ENCODE measurements around the gene ERC2. TPM values are rescaled to one million over a fixed set of nuclear protein-coding genes. Genes with fewer than 3 reads are reported as not detected.

Gene ERC2
- total and polyA plus RNA-seq, 2 donors (not counting 1 experiment from before 2014, with no cell fraction given) = 0.14 to 0.17 TPM

- H3K27me3 ChIP-seq (ENCODE audit: control insufficient read depth, insufficient read depth, low read length) = no peaks in the 10 kb centered on the region
- no peaks in the 10 kb centered on the region for H4K20me1 ChIP-seq (ENCODE audit: control insufficient read depth, extremely low read depth, insufficient read depth, low read length)
- H2AFZ ChIP-seq (ENCODE audit: low read length) = no peak overlapping the region
- no peak for DNase-seq (ENCODE audit: low read depth in 2 of 2)
- H3K9ac ChIP-seq (ENCODE audit: insufficient read depth, low read length) = no peak overlapping the region
- no peak for TF ChIP-seq CTCF (conservative IDR thresholded peaks at IDR 0.05 in 1 of 2, IDR thresholded peaks at IDR 0.05 in 1 of 2; ENCODE audit: low read depth in 1 of 2, low read length in 2 of 2)
- TF ChIP-seq EZH2 (IDR thresholded peaks at IDR 0.05; ENCODE audit: low read length, missing control alignments) = no peak
- H3K36me3 ChIP-seq (ENCODE audit: control insufficient read depth, insufficient read depth, low read length) = no peaks in the 10 kb centered on the region
- H3K4me2 ChIP-seq (ENCODE audit: extremely low read depth, insufficient read depth, low read length) = no peak overlapping the region
- H3K4me3 ChIP-seq (replicated peaks in 1 of 4; ENCODE audit: control extremely low read depth in 1 of 4, insufficient read depth in 1 of 4, low read depth in 3 of 4, low read length in 4 of 4) = no peak overlapping the region
- no peaks in the 10 kb centered on the region for H3K79me2 ChIP-seq (ENCODE audit: control insufficient read depth, insufficient read depth, low read length)
- H3K4me1 ChIP-seq (ENCODE audit: control insufficient read depth, extremely low read depth, insufficient read depth, low read length) = no peaks in the 10 kb centered on the region
- H3K27ac ChIP-seq (ENCODE audit: insufficient read depth, low read length) = no peak overlapping the region
- no peaks in the 10 kb centered on the region for H3K9me3 ChIP-seq (ENCODE audit: control insufficient read depth, insufficient read depth, low read depth, low read length)
Measured at GRCh38 chr3:55826097-55826496, 642.2 kb downstream of the ERC2 start.

- TF ChIP-seq CTCF (conservative IDR thresholded peaks at IDR 0.05 in 1 of 2, IDR thresholded peaks at IDR 0.05 in 1 of 2; ENCODE audit: low read depth in 1 of 2, low read length in 2 of 2) (no peak), EZH2 (IDR thresholded peaks at IDR 0.05; ENCODE audit: low read length, missing control alignments) (no peak)
- Histone ChIP-seq H3K4me2 (ENCODE audit: extremely low read depth, insufficient read depth, low read length) (no peak overlapping the region), H2AFZ (ENCODE audit: low read length) (no peak overlapping the region), H3K9ac (ENCODE audit: insufficient read depth, low read length) (no peak overlapping the region), H3K4me3 (replicated peaks in 1 of 4; ENCODE audit: control extremely low read depth in 1 of 4, insufficient read depth in 1 of 4, low read depth in 3 of 4, low read length in 4 of 4) (no peak overlapping the region), H3K27ac (ENCODE audit: insufficient read depth, low read length) (no peak overlapping the region), H3K4me1 (ENCODE audit: control insufficient read depth, extremely low read depth, insufficient read depth, low read length) (no peaks in the 10 kb centered on the region), H4K20me1 (ENCODE audit: control insufficient read depth, extremely low read depth, insufficient read depth, low read length) (no peaks in the 10 kb centered on the region), H3K79me2 (ENCODE audit: control insufficient read depth, insufficient read depth, low read length) (no peaks in the 10 kb centered on the region), H3K27me3 (ENCODE audit: control insufficient read depth, insufficient read depth, low read length) (no peaks in the 10 kb centered on the region), H3K9me3 (ENCODE audit: control insufficient read depth, insufficient read depth, low read depth, low read length) (no peaks in the 10 kb centered on the region), H3K36me3 (ENCODE audit: control insufficient read depth, insufficient read depth, low read length) (no peaks in the 10 kb centered on the region)
- DNase-seq (ENCODE audit: low read depth in 2 of 2) = no peak
Measured at GRCh38 chr3:55824406-55824805, 643.9 kb downstream of the ERC2 start.

GRCh38 chr3:55823829-55824228, 644.4 kb downstream of the ERC2 start:
- H3K4me2 ChIP-seq (ENCODE audit: extremely low read depth, insufficient read depth, low read length) = no peak overlapping the region
- no peak for TF ChIP-seq CTCF (conservative IDR thresholded peaks at IDR 0.05 in 1 of 2, IDR thresholded peaks at IDR 0.05 in 1 of 2; ENCODE audit: low read depth in 1 of 2, low read length in 2 of 2)
- no peak for TF ChIP-seq EZH2 (IDR thresholded peaks at IDR 0.05; ENCODE audit: low read length, missing control alignments)

More at GRCh38 chr3:55823829-55824228, 644.4 kb downstream of the ERC2 start:
- no peak overlapping the region for H2AFZ ChIP-seq (ENCODE audit: low read length)
- H3K9ac ChIP-seq (ENCODE audit: insufficient read depth, low read length) = no peak overlapping the region
- H3K4me1 ChIP-seq (ENCODE audit: control insufficient read depth, extremely low read depth, insufficient read depth, low read length) = no peaks in the 10 kb centered on the region
- H3K9me3 ChIP-seq (ENCODE audit: control insufficient read depth, insufficient read depth, low read depth, low read length) = no peaks in the 10 kb centered on the region
- H3K27me3 ChIP-seq (ENCODE audit: control insufficient read depth, insufficient read depth, low read length) = no peaks in the 10 kb centered on the region
- H3K27ac ChIP-seq (ENCODE audit: insufficient read depth, low read length) = no peak overlapping the region
- H3K36me3 ChIP-seq (ENCODE audit: control insufficient read depth, insufficient read depth, low read length) = no peaks in the 10 kb centered on the region
- no peaks in the 10 kb centered on the region for H3K79me2 ChIP-seq (ENCODE audit: control insufficient read depth, insufficient read depth, low read length)
- H3K4me3 ChIP-seq (replicated peaks in 1 of 4; ENCODE audit: control extremely low read depth in 1 of 4, insufficient read depth in 1 of 4, low read depth in 3 of 4, low read length in 4 of 4) = no peak overlapping the region
- no peak for DNase-seq (ENCODE audit: low read depth in 2 of 2)
- H4K20me1 ChIP-seq (ENCODE audit: control insufficient read depth, extremely low read depth, insufficient read depth, low read length) = no peaks in the 10 kb centered on the region

Measured in fibroblast of lung (primary cell).